Mucosa of descending colon (tissue), 3 donors: ENCODE results near the gene SULT1C4. TPM values are rescaled to one million over a fixed set of nuclear protein-coding genes. Genes with fewer than 3 reads are reported as not detected.

Source experiments
- ATAC-seq: fragments of 200-7000 bp; cut with Tn5 transposase; one replicate; pipeline ENCODE4 v1.9.1; 2020; ENCODE audit warnings: mild to moderate bottlenecking, moderate library complexity
- DNase-seq, 3 donors: peaks; one replicate each; pipeline ENCODE4 v3.0.0-alpha.2; 2020
- H3K36me3 ChIP-seq: fragments of 200-600 bp; one replicate; pipeline ENCODE4 v1.8.0; 2021; ENCODE audit warnings: low read depth, mild to moderate bottlenecking
- H3K4me1 ChIP-seq: fragments of 200-600 bp; one replicate; pipeline ENCODE4 v1.8.0; 2021; ENCODE audit warnings: low read depth, mild to moderate bottlenecking
- H3K4me3 ChIP-seq: fragments of 200-600 bp; one replicate; pipeline ENCODE4 v1.8.0; 2021; ENCODE audit warnings: mild to moderate bottlenecking
- H3K9me3 ChIP-seq: fragments of 200-600 bp; one replicate; pipeline ENCODE4 v1.8.0; 2021; ENCODE audit warnings: mild to moderate bottlenecking
- intact Hi-C, 2 donors: fragments of 100-400 bp; cut with DNase I in 1 of 2; cut with micrococcal nuclease in 1 of 2; formaldehyde crosslinking; loops; one replicate each; pipeline versions ENCODE4 v1.11.0 to v1.11.1; 2022; cut with DNase I, micrococcal nuclease
- total RNA-seq, 3 donors: library from RNA; stranded (reverse); fragmentation: NEBNext Ultra II Directional in 2 of 3; extraction: Animal tissue kit (Norgen Biotek cat#: 25700) in 2 of 3; gene quantifications; one replicate each; pipeline versions ENCODE4 v1.2.1 to v1.2.4, GENCODE V29; 2021 to 2023
- TF ChIP-seq, protein P1 (sequence below): fragments of 200-600 bp; IDR thresholded peaks from one replicate; pipeline ENCODE4 v1.8.0; 2022; ENCODE audit warnings: antibody characterized with exemption, mild to moderate bottlenecking
- donor health status: DM: no; HTN: no; CAD: no; lungs with moderate emphysema.
- donor health status: DM: no; HTN: no; CAD: no.
- donor health status: DM: no; HTN: yes; CAD: no.

The SULT1C4 gene
- total RNA-seq, 3 donors from 2014 or later: 0.43 to 4.1 (median 0.55) TPM

DNA sequence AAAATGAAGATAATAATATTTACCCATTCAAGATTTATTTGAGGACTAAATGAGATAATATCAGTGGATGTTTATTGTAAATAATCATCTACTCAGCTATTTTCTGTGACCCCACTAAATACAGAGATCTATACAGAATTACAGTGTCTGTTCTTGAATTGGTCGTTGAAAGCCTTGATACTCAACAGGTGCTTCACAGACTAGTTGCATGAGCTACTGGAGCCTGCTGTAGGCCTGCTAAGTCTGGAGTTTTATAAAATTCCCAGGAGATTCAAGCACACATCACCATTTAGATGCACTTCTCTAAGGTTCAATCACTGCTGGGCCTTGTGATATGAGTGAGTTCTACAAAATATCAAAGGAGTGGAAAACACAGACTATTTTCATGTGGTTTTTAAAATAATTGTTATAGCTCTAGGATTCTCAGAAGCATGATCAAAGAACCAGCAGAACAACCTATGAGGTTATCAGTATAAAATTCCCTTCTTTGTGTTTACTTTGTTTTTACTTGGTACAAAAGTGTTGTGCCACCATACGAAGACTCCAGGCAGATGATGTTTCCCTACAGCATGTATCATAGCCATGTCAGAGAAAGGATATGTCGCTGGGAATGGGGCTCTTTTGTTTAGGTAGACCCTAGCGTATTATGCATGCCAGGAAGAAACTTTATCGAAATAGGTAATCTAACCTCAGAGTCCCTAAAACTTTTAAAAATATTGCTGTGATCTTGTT lies 7.1 kb downstream of the SULT1C4 start:
- TF ChIP-seq, protein P1, sequence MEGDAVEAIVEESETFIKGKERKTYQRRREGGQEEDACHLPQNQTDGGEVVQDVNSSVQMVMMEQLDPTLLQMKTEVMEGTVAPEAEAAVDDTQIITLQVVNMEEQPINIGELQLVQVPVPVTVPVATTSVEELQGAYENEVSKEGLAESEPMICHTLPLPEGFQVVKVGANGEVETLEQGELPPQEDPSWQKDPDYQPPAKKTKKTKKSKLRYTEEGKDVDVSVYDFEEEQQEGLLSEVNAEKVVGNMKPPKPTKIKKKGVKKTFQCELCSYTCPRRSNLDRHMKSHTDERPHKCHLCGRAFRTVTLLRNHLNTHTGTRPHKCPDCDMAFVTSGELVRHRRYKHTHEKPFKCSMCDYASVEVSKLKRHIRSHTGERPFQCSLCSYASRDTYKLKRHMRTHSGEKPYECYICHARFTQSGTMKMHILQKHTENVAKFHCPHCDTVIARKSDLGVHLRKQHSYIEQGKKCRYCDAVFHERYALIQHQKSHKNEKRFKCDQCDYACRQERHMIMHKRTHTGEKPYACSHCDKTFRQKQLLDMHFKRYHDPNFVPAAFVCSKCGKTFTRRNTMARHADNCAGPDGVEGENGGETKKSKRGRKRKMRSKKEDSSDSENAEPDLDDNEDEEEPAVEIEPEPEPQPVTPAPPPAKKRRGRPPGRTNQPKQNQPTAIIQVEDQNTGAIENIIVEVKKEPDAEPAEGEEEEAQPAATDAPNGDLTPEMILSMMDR: no peak
- no peaks in the 10 kb centered on the region for H3K36me3 ChIP-seq
- intact Hi-C loops: no loop called here
- ATAC-seq (no peak), DNase-seq (no peak)
- H3K9me3 ChIP-seq: no peaks in the 10 kb centered on the region
- no peaks in the 10 kb centered on the region for H3K4me1 ChIP-seq
- H3K4me3 ChIP-seq: no peak overlapping the region

DNA sequence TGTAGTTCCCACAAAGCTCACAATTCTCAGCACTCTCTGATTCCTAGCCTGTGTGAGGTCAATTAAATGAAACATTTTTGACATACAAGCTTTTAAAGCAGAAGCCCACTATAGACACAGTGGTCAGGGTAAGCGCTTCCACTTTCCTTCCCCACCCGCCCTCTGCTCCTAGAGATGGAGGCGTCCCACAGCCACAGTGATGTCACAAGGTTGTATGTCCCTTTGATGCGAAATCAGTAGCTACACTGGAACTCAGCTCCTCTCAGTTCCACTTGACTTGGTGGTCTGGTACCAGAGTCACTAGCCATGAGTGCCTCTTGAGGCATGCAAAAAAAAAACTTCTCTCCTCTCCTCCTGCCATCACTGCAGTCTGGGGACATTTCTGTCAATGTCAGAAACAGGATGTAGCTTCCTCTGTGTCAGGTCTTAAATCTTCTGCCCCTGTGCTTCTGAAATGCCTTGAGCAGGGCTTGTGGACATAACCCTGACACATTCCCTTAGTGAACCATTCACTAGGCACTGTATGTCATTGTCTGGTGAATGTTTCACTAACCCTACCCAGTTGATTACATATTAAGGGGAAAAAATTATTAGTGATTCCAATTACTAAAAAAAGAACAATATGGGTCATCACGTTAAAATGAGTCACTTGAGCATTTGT lies 7.8 kb downstream of the SULT1C4 start:
- intact Hi-C loops: no loop called here
- no peaks in the 10 kb centered on the region for H3K9me3 ChIP-seq
- DNase-seq (no peak), ATAC-seq (no peak)
- H3K4me1 ChIP-seq: no peaks in the 10 kb centered on the region
- TF ChIP-seq, protein P1: no peak
- no peaks in the 10 kb centered on the region for H3K36me3 ChIP-seq
- no peak overlapping the region for H3K4me3 ChIP-seq

DNA sequence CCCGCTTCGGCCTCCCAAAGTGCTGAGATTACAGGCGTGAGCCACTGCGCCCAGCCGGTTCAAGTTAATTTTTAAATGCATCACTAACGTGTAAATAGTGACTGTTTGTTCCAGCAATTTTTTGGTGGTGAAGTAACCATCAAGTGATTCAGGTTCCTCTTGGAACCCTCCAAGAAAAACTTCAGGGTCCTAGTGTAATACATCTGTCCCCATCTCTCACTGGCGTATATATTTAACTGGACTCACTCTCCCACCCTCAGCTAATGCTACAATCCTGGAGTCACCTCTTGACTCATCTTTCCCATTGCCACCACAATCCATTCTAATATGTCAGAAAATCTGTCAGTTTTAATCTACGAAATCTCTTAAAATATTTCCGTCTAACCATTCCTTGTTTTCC lies 10.3 kb downstream of the SULT1C4 start:
- Histone ChIP-seq H3K4me3 (no peak overlapping the region), H3K9me3 (peaks cover 6% of the 10 kb centered on the region), H3K36me3 (no peaks in the 10 kb centered on the region), H3K4me1 (no peaks in the 10 kb centered on the region)
- DNase-seq (no peak), ATAC-seq (no peak)
- intact Hi-C loops: no loop called here
- TF ChIP-seq, protein P1: no peak

DNA sequence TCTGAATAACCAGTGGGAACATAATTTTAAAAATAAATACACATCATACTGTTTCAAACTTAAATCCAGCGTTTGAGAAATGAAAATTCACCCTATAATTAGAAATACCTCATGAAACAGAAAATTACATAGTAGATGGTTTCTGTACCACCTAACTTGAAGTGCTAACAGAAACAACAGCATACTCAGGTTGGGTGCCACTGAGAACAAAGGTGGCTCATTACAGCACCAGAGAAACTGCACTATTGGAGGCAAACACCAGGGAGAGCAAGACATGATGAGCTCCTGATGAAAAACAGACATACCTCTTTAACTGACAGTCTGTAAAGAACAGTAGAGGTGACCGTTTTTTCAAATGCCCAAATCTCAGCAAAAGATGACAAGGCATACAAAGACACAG lies 12.6 kb downstream of the SULT1C4 start:
- Histone ChIP-seq H3K9me3 (peaks cover 15% of the 10 kb centered on the region), H3K4me1 (no peaks in the 10 kb centered on the region), H3K36me3 (no peaks in the 10 kb centered on the region), H3K4me3 (no peak overlapping the region)
- TF ChIP-seq, protein P1: no peak
- DNase-seq (no peak), ATAC-seq (no peak)
- intact Hi-C loops: no loop called here

DNA sequence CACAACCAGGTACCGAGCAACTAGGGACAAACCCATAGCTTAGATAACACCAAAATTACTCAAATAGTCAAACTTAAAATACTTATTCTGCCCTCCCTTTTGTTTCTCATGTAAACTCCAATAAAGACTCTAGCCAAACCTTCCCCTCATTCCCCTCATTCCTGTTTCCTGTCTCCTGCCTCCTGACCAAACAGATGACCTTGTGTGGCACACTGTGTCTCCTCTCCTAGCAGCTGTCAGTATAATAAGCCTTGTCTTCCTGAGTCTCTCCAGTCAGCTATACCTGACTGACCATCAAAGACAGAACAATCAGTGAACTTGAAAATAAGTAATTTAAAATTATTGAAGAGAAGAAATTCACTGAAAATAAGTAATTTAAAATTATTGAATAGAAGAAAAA lies 14.3 kb downstream of the SULT1C4 start:
- Histone ChIP-seq H3K36me3 (no peaks in the 10 kb centered on the region), H3K4me3 (no peak overlapping the region), H3K9me3 (peaks cover 15% of the 10 kb centered on the region), H3K4me1 (no peaks in the 10 kb centered on the region)
- ATAC-seq (no peak), DNase-seq (no peak)
- TF ChIP-seq, protein P1: no peak
- intact Hi-C loops: no loop called here
